HG03175 (cell line): Measurements from ENCODE around the gene GIMAP6.
"Not testable (repeated sequence)": the region's sequence is repeated elsewhere in the genome, so short reads cannot be mapped to it uniquely, and the experiment has no call there.

Experiments used
- ATAC-seq: cut with Tn5 transposase; IDR thresholded peaks from one replicate; pipeline ENCODE4 v1.9.1; 2021; ENCODE audit warnings: mild to moderate bottlenecking, moderate library complexity; ENCODE audit not compliant: unreplicated experiment

The GIMAP6 gene

DNA sequence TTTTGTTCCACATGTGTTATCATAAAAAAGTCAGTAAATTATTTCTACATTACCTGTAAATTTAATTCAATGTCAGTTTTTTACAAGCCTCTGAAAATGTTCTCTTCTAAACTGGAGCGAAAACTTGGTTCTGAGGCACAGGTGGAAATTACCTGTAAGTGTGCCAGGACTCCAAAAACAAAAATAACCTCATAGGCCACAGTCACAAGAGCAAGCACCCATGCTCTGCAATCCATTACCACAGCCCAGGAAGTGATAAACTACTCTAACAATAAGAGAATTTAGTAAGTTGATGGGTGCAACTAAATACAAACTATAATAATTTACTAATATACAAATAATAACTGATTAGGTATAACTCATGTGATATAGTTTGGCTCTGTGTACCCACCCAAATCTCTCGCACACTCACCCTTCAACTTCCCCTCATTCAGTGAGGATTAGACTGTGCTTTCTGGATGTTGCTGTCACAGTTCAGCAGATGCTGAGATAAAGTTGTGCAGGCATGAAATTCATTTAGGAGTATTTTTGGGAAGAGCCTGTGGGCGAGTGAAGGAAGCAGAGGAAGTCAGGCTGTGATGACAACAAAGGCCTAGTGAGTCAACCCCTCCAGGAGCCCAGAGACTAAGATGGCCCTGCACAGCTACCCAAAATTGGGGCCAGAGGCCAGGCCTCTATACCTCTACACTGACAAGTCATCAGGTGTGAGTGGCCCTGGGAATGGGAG is 16.3 kb upstream of the GIMAP6 start:
- no peak for ATAC-seq

DNA sequence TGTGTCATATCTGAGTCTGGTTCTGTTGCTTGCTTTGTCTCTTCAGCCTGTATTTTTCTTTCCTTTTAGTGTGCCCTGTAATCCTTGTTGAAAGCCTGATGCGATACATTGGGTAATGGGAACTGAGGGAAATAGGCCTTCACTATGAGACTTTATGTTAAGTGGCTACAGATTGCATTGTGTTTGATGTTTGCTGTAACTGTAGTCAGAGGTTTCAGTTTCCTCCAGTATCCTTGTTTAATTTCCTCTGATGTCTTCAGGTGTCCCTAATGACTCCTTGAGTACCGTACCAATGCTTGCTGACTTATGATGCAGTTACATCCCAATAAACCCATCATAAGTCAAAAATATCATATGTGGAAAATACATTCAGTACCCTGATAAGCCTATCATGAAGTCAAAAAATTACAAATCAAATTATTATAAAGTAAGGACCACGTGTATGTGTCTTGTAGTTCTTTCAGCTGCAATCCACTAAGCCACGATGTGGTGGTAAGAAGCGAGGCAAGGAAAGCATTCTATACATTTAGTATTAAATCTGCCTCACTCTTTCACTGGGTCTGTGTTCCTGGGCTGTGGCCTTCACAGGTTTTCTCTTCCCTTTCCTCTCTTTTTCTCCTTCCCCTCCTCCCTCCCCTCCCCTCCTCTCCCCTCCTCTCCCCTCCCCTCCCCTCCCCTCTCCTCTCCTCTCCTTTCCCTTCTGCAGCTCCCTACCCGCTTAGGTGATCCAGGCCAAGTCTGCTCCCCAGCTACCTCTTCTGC is 13.3 kb upstream of the GIMAP6 start:
- ATAC-seq, result no peak

GRCh38 chr7:150642926-150643325 is 10.7 kb upstream of the GIMAP6 start:
- ATAC-seq, result no peak

DNA sequence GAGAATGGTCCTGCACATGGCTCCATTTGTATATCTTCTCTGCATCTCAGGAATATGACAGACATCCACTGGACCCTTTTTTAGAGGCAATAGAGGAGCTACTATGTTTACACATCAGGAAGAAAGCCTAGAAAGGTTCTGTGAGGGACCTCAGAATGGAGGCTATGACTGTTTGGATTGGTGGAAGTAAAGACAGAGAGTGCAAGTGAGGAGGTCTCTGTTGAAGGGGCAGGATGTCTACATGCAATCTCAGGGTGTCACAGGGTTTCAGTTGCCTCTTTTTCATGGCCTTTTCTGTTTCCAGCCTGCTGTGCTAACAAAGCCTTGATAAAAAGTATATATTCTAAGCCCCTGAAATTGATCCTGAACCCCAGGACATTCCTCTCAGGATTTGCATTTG is 9.7 kb upstream of the GIMAP6 start:
- no peak for ATAC-seq

- ATAC-seq, result no peak
Measured at GRCh38 chr7:150633926-150634325, 1.7 kb upstream of the GIMAP6 start.

- ATAC-seq, result no peak
Measured at GRCh38 chr7:150631084-150631826, 930 bp downstream of the GIMAP6 start.

DNA sequence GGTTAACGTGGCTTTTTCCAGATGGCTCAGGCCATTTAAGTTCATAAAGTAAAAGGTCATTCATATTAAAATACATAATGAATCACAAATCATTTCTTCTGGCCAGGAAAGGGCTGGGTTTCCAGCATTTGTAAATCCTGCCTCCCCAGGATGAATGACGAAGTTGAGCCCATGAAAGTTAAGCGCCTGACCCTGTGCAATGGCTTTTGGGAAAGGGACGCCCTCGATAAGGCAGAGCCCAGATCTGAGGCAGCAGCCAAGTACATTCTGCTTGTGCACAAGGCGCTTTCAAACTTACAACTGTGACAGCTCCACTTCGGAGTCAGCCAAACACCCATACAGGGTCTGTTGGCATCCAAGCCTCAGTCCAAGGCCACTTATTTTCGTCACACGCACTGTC is 2.8 kb downstream of the GIMAP6 start:
- ATAC-seq, result no peak

GRCh38 chr7:150627959-150628358 is 4.2 kb downstream of the GIMAP6 start:
- ATAC-seq, result no peak

- ATAC-seq, result no peak
Measured at GRCh38 chr7:150626696-150627095, 5.5 kb downstream of the GIMAP6 start.

GRCh38 chr7:150621376-150621775 is 10.8 kb downstream of the GIMAP6 start:
- no peak for ATAC-seq

DNA sequence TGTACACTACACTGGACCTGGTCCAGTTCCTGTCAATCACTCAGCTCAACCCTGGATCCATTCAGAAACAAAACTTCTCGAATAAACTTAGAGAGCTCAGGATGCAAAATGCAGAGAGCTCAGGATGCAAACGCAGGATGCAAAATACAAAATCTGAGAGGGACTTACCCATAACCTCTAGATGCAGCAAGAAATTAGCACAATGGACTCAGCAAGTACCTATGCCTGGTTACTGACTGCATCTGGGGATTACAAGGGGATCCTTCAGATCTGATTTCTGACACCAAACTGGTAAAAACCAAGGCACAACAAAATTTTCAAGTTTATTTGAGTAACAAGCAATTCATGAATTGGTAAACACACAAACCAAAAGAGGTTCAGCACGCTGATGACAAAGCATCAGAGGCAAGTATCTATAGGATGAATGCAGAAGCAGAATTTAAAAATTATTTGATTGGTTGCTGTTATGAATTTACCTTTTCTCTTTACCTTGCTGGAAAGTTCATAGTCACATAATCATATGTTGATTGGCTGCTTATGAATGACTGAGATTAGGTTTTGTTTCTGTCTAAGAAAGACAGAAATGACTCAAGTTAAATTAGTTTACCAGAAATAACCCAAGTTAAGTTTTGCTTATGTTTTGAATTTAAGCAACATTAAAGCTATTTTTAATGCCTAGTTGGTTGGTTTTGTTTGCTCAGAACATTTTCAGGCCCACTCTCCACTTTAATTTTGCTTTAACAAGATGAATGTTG is 11.4 kb downstream of the GIMAP6 start:
- no peak for ATAC-seq

DNA sequence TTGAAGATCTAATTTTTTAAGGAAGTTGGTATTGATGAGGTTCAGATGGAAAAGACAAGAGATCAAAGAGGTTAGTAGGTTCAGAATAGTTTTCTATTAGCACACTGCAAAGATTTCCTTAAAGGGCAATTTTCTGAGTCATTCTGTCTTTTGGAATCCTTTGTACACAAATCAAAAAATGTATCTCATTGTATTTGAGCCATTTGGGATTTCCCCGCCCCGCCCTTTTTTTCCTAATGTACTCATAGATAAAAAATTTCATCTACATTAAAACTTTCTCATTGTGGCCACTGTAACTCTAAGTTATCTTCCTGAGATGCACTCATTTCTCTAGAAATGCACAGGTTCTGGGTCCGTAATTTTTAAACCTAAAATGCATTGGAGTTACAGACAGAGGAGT is 12.1 kb downstream of the GIMAP6 start:
- ATAC-seq, result no peak

DNA sequence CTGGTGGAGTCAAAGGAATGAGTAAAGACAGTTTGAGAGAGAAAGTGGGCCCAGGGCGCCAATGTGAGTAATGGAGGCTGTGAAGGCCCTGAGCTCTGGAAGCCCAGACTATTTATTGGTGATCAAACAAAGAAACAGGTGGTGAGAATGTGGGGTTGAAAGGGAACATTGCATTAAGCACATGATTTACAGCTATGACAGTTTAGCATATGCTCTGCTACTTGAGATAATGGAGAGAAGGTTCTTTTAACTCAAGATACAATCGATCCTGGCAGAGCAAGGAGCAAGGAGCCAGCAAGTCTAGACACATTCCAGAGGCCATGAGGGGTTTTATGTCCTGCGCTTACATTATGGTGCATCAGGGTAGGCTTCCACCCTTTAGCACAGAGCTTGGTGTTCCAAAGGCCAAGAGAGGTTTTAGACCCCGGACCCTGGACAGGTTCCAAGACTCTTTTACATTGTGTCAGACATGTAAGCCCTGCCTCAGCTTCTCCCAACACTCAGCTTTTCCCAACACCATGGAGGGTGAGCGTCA is 16.9 kb downstream of the GIMAP6 start:
- ATAC-seq, result not testable (repeated sequence)

GRCh38 chr7:150614426-150614825 is 17.8 kb downstream of the GIMAP6 start:
- ATAC-seq, result not testable (repeated sequence)

DNA sequence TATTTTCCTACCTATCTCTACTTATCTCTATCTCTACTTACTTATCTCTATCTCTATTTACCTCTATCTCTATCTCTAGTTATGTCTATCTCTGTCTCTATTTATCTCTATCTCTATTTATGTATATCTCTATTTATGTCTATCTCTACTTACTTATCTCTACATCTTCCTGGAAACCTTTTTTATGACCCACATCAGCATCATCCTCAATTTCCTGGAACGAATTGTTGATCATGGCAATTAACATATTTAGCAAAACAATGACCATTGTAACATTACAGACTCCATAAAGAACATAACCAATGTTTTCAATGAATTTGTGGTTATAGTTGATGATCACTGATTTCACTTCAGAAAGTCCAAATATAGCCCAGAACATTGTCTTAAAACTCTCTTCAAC is 18.3 kb downstream of the GIMAP6 start:
- no peak for ATAC-seq

DNA sequence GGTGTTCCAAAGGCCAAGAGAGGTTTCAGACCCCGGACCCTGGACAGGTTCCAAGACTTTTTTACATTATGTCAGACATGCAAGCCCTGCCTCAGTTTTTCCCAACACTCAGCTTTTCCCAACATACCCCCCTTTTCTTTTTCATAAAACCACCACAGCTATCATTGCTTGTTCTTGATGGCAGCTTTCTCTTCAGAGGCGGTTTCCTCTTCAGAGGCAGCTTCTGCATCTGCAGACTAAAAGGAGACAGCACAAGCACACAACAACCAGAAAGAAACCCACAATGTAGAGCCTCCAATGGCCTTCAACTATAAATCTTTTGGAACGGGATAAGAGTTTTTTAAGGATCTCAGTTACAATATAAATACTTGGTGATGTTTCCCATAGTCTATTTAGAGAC is 19.3 kb downstream of the GIMAP6 start:
- no peak for ATAC-seq

DNA sequence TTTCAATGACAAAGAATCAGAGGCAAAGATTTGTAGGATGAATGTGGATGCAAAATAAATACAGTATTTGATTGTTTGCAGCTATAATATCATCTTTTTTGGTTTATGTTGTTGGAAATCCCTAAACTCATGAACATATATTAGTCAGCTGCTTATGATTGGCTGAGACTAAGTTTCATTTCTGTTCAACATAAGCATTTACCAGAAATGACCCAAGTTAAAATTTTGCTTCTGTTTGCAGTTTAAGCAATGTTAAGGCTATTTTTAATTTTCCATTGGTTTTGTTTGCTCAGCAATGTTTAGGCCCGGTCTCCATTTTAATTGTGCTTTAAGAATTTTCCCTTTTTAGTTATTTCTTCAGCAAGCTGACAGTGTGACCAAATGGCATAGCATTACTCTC is 22.0 kb downstream of the GIMAP6 start:
- no peak for ATAC-seq

DNA sequence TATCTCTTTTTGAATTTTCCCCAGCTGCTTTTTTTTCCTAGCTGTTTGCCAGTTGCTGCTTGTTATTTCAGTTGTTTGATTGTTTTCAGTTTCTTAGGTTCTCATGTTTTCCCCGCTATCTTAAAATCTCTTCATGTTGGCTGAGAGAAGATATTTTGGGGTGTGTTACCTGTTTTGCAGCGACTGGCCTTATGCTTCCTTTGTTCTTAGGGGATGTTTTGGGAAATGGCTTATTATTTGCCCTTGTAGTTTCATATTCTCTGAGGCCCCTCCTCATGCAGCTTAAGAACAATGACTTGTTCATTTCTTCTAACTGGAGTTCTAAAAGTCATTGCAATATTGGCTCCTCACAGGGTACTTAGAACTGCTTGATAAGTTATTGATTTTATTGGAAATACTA is 28.6 kb downstream of the GIMAP6 start:
- ATAC-seq, result not testable (repeated sequence)

GRCh38 chr7:150595361-150595760 is 36.8 kb downstream of the GIMAP6 start:
- ATAC-seq, result no peak

DNA sequence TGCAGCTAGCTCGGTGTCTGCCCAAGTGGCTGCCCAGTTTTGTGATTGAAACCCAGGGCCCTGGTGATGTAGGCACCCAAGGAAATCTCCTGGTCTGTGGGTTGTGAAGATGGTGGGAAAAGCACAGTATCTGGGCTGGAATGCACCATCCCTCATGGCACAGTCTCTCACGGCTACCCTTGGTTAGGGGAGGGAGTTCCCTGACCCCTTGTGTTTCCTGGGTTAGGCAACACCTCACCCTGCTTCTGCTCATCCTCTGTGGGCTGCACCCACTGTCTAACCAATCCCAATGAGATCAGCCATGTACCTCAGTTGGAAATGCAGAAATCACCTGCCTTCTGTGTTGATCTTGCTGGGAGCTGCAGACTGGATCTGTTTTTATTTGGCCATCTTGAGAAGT is 37.4 kb downstream of the GIMAP6 start:
- no peak for ATAC-seq

DNA sequence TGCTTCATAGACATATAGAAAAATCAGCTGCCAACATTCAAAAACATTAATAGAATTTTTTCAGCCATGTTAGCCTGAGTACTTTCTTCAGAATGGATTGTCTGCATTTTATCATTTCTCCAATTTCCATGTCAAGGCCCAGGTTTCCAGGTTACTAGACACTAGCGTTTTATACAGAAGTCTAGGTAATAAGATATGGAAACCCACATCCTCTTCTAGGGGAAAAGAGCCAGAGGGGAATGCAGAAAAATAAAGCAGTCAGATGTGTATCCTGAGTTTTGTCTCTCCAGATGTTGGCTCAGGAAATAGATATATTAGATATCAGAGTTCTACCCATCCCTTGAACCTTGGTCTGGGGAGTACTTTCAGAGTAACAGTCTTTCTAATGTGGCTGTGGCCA is 44.6 kb downstream of the GIMAP6 start:
- no peak for ATAC-seq
